ENCODE measurements around the gene GABARAPL2.

DNA sequence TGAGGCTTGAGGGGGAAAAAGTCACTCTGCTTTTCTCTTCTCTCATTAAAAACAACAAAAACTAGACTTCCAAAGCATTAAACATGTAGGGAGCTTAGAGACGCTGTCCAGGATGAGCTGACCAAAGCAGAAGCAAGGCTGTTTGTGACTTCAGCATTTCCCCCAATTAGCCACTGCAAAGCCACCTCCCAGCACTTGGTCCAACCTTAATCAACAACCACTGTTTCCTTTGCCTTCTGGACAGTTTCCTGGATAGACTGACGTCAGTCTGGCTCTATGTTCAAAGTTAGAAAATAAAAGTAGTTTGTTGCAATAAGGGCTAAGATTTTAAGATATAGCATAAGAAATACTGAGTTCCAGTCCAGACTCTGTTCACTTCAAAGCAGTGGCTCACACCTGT is 13.2 kb upstream of the GABARAPL2 start:
- TF ChIP-seq, protein P1, sequence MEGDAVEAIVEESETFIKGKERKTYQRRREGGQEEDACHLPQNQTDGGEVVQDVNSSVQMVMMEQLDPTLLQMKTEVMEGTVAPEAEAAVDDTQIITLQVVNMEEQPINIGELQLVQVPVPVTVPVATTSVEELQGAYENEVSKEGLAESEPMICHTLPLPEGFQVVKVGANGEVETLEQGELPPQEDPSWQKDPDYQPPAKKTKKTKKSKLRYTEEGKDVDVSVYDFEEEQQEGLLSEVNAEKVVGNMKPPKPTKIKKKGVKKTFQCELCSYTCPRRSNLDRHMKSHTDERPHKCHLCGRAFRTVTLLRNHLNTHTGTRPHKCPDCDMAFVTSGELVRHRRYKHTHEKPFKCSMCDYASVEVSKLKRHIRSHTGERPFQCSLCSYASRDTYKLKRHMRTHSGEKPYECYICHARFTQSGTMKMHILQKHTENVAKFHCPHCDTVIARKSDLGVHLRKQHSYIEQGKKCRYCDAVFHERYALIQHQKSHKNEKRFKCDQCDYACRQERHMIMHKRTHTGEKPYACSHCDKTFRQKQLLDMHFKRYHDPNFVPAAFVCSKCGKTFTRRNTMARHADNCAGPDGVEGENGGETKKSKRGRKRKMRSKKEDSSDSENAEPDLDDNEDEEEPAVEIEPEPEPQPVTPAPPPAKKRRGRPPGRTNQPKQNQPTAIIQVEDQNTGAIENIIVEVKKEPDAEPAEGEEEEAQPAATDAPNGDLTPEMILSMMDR (optimal IDR thresholded peaks at IDR 0.05 in 1 of 3, IDR thresholded peaks at IDR 0.05 in 1 of 3, conservative IDR thresholded peaks at IDR 0.05 in 1 of 3; ENCODE audit: extremely low read depth in 1 of 3, insufficient read depth in 2 of 3, low read length in 3 of 3), result no peak
- no peak for TF ChIP-seq EZH2 (IDR thresholded peaks at IDR 0.05; ENCODE audit: low read length)

All from keratinocyte (primary cell).